GM12878 (cell line): ENCODE data around the gene CXCR6.

ENCODE experiments used
- CBX5 ChIP-seq: sonication (generic); IDR thresholded peaks from 2 replicates; pipeline ENCODE4 v1.6.1; 2016; ENCODE audit warnings: low read depth, moderate library complexity, mild to moderate bottlenecking, inconsistent platforms
- CEBPB ChIP-seq, 2 experiments: fragments of 150-350 bp in 1 of 2; IDR thresholded peaks; 2 replicates each; pipeline ENCODE4 v1.6.1; 2012 to 2014; ENCODE audit warnings: low read depth in 2 of 2, low read length in 2 of 2, borderline replicate concordance in 1 of 2, inconsistent platforms in 1 of 2
- ETV6 ChIP-seq, 2 experiments: fragments of 450-650 bp in 1 of 2; IDR thresholded peaks in 1 of 2; conservative IDR thresholded peaks in 1 of 2; 2 replicates each; pipeline ENCODE4 v1.6.1; 2014; ENCODE audit warnings: antibody characterized with exemption in 1 of 2, borderline replicate concordance in 1 of 2, low read depth in 1 of 2, mild to moderate bottlenecking in 1 of 2, moderate library complexity in 1 of 2
- EZH2 ChIP-seq: IDR thresholded peaks from 2 replicates; pipeline ENCODE4 v1.6.1; 2012; ENCODE audit warnings: low read depth, mild to moderate bottlenecking, control low read depth, inconsistent platforms, low read length, borderline replicate concordance; ENCODE audit not compliant: control insufficient read depth
- MEF2A ChIP-seq: IDR thresholded peaks from 2 replicates; pipeline ENCODE4 v1.6.1; 2011; ENCODE audit warnings: low read depth, mild to moderate bottlenecking, low read length, moderate library complexity; ENCODE audit not compliant: insufficient read depth
- NR2C2 ChIP-seq: IDR thresholded peaks from 2 replicates; pipeline ENCODE4 v1.6.1; 2011; ENCODE audit warnings: borderline replicate concordance, low read depth; ENCODE audit not compliant: control insufficient read depth, insufficient read length
- RAD21 ChIP-seq: IDR thresholded peaks from 2 replicates; pipeline ENCODE4 v1.6.1; 2011; ENCODE audit warnings: mild to moderate bottlenecking, low read depth, low read length, moderate library complexity; ENCODE audit not compliant: insufficient read depth
- ZSCAN29 ChIP-seq: fragments of 450-650 bp; IDR thresholded peaks from 2 replicates; pipeline ENCODE4 v1.6.1; 2017; ENCODE audit warnings: mild to moderate bottlenecking, moderate library complexity
- TF ChIP-seq, protein P1 (sequence below): IDR thresholded peaks from 2 replicates; pipeline ENCODE4 v1.6.1; 2011; ENCODE audit warnings: low read depth, mild to moderate bottlenecking, low read length, moderate library complexity, borderline replicate concordance; ENCODE audit errors: extremely low read depth

DNA sequence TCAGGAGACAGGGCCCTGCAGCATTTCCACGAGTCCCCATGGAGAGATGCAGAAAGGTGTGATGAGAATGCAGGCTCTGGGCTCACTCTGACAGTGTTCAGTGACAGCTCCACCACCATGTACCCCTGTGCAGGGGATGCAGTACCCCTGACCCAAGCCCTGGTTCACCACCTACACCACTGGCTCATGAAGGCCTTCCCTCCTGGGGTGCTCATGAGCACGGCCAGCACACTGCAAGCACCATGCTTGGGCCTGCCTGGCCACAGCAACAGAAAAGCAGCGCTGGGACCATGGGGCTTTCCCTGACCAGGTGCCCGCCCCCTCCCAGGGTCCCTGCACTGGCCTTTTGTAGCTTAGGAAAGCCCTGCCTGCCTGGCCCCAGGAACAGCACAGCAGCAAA lies 6.2 kb downstream of the CXCR6 start:
- TF ChIP-seq EZH2 (no peak), CEBPB (IDR thresholded peaks at IDR 0.05; ENCODE audit: borderline replicate concordance in 1 of 2, low read depth in 2 of 2, low read length in 2 of 2) (no peak), ZSCAN29 (no peak), CBX5 (no peak), ETV6 (conservative IDR thresholded peaks at IDR 0.05 in 1 of 2, IDR thresholded peaks at IDR 0.05 in 1 of 2; ENCODE audit: borderline replicate concordance in 1 of 2, low read depth in 1 of 2) (no peak), NR2C2 (no peak), MEF2A (no peak), RAD21 (no peak)
- TF ChIP-seq, protein P1, sequence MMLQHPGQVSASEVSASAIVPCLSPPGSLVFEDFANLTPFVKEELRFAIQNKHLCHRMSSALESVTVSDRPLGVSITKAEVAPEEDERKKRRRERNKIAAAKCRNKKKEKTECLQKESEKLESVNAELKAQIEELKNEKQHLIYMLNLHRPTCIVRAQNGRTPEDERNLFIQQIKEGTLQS: no peak
